K562 treated with DMSO at 1 percent for 48 hours (cell line): Measurements from ENCODE around the gene EDA2R. TPM values are rescaled to one million over a fixed set of nuclear protein-coding genes. Genes with fewer than 3 reads are reported as not detected.

ENCODE experiments used
- total RNA-seq: library from RNA; unstranded; fragments of 300-600 nt; gene quantifications from 2 replicates; pipeline ENCODE4 v1.2.3, GENCODE V29; 2022; ENCODE audit warnings: low replicate concordance; ENCODE audit errors: extremely low read depth

EDA2R gene
- total RNA-seq, result not detected in 2 replicates

GRCh38 chrX:66638591-66639500, at the start of gene EDA2R:
TSS of gene EDA2R (minus strand) at chrX:66639078. CDS start at chrX:66616020, 23,058 bp downstream.

